Measurements from ENCODE around the gene AFTPH.
A peak's percentile ranks its signal among the peaks of the same experiment; 100 is the strongest.

AFTPH gene

GRCh38 chr2:64632835-64633819 is 109.0 kb downstream of the AFTPH start:
- Mint-ChIP-seq H3K27me3 (no peaks in the 10 kb centered on the region), H3K4me1 (ENCODE audit: low read depth) (peaks cover 32% of the 10 kb centered on the region), H3K36me3 (peaks cover 19% of the 10 kb centered on the region), H3K9me3 (ENCODE audit: low read depth) (no peaks in the 10 kb centered on the region), H3K4me3 (no peak overlapping the region), H3K27ac (no peak overlapping the region)

- no peak overlapping the region for H3K27ac Mint-ChIP-seq
- no peaks in the 10 kb centered on the region for H3K27me3 Mint-ChIP-seq
- peaks cover 46% of the 10 kb centered on the region for H3K4me1 Mint-ChIP-seq (ENCODE audit: low read depth)
- H3K9me3 Mint-ChIP-seq (ENCODE audit: low read depth), result no peaks in the 10 kb centered on the region
- H3K36me3 Mint-ChIP-seq, result peaks cover 19% of the 10 kb centered on the region
- H3K4me3 Mint-ChIP-seq, result no peak overlapping the region
These were observed 110.5 kb downstream of the AFTPH start for GRCh38 chr2:64634345-64635267.

- Mint-ChIP-seq H3K27me3 (no peaks in the 10 kb centered on the region), H3K4me1 (ENCODE audit: low read depth) (peaks cover 59% of the 10 kb centered on the region), H3K4me3 (peak overlapping the region; percentile 85), H3K9me3 (ENCODE audit: low read depth) (no peaks in the 10 kb centered on the region), H3K36me3 (peaks cover 14% of the 10 kb centered on the region), H3K27ac (peak overlapping the region; percentile 93)
These were observed 112.1 kb downstream of the AFTPH start for GRCh38 chr2:64635976-64636911.

GRCh38 chr2:64637000-64637635 is 113.0 kb downstream of the AFTPH start:
- H3K9me3 Mint-ChIP-seq (ENCODE audit: low read depth), result no peaks in the 10 kb centered on the region
- H3K4me1 Mint-ChIP-seq (ENCODE audit: low read depth), result peaks cover 67% of the 10 kb centered on the region
- H3K27ac Mint-ChIP-seq, result peak overlapping the region; percentile 93
- no peaks in the 10 kb centered on the region for H3K27me3 Mint-ChIP-seq
- peaks cover 15% of the 10 kb centered on the region for H3K36me3 Mint-ChIP-seq
- H3K4me3 Mint-ChIP-seq, result peak overlapping the region; percentile 85

- peak overlapping the region; percentile 60 for H3K4me3 Mint-ChIP-seq
- H3K9me3 Mint-ChIP-seq (ENCODE audit: low read depth), result no peaks in the 10 kb centered on the region
- H3K27me3 Mint-ChIP-seq, result no peaks in the 10 kb centered on the region
- H3K4me1 Mint-ChIP-seq (ENCODE audit: low read depth), result peaks cover 74% of the 10 kb centered on the region
- H3K36me3 Mint-ChIP-seq, result peaks cover 13% of the 10 kb centered on the region
- H3K27ac Mint-ChIP-seq, result peak overlapping the region; percentile 93
These were observed 113.8 kb downstream of the AFTPH start for GRCh38 chr2:64637931-64638330.

- peak overlapping the region; percentile 60 for H3K4me3 Mint-ChIP-seq
- H3K36me3 Mint-ChIP-seq, result peaks cover 12% of the 10 kb centered on the region
- no peaks in the 10 kb centered on the region for H3K9me3 Mint-ChIP-seq (ENCODE audit: low read depth)
- H3K27ac Mint-ChIP-seq, result peak overlapping the region; percentile 93
- no peaks in the 10 kb centered on the region for H3K27me3 Mint-ChIP-seq
- H3K4me1 Mint-ChIP-seq (ENCODE audit: low read depth), result peaks cover 80% of the 10 kb centered on the region
These were observed 114.5 kb downstream of the AFTPH start for GRCh38 chr2:64638502-64639120.

- H3K27me3 Mint-ChIP-seq, result no peaks in the 10 kb centered on the region
- no peaks in the 10 kb centered on the region for H3K9me3 Mint-ChIP-seq (ENCODE audit: low read depth)
- peaks cover 90% of the 10 kb centered on the region for H3K4me1 Mint-ChIP-seq (ENCODE audit: low read depth)
- peak overlapping the region; percentile 22 for H3K4me3 Mint-ChIP-seq
- peaks cover 11% of the 10 kb centered on the region for H3K36me3 Mint-ChIP-seq
- H3K27ac Mint-ChIP-seq, result peak overlapping the region; percentile 76
These were observed 115.6 kb downstream of the AFTPH start for GRCh38 chr2:64639691-64640090.

- Mint-ChIP-seq H3K4me1 (ENCODE audit: low read depth) (peaks cover 97% of the 10 kb centered on the region), H3K36me3 (peaks cover 11% of the 10 kb centered on the region), H3K4me3 (no peak overlapping the region), H3K27ac (peak overlapping the region; percentile 76), H3K9me3 (ENCODE audit: low read depth) (no peaks in the 10 kb centered on the region), H3K27me3 (no peaks in the 10 kb centered on the region)
These were observed 116.3 kb downstream of the AFTPH start for GRCh38 chr2:64640153-64641044.

- Mint-ChIP-seq H3K36me3 (peaks cover 6% of the 10 kb centered on the region), H3K27me3 (no peaks in the 10 kb centered on the region), H3K27ac (peak overlapping the region; percentile 78), H3K9me3 (ENCODE audit: low read depth) (no peaks in the 10 kb centered on the region), H3K4me1 (ENCODE audit: low read depth) (peaks cover 95% of the 10 kb centered on the region), H3K4me3 (no peak overlapping the region)
These were observed 117.5 kb downstream of the AFTPH start for GRCh38 chr2:64641599-64641998.
